GM23338 (cell line): Measurements from ENCODE around the gene ORAI1. TPM values are rescaled to one million over a fixed set of nuclear protein-coding genes. Genes with fewer than 3 reads are reported as not detected.

Source experiments
- ATAC-seq: fragments of 200-7000 bp; cut with Tn5 transposase; 3 replicates; pipeline ENCODE4 v1.9.1; 2020
- DNase-seq: peaks from one replicate; pipeline ENCODE4 v3.0.0-alpha.2; 2015; ENCODE audit warnings: low spot score
- H2AFZ ChIP-seq: fragments of 200-600 bp; sonication (generic); 2 replicates; pipeline ENCODE4 v1.8.0; 2016; ENCODE audit warnings: antibody characterized with exemption, mild to moderate bottlenecking, moderate library complexity
- H3F3A ChIP-seq: fragments of 200-600 bp; sonication (generic); replicated peaks from 2 replicates; pipeline ENCODE4 v1.8.0; 2017; ENCODE audit warnings: antibody characterized with exemption, mixed run types, low read depth
- H3K27ac ChIP-seq: fragments of 200-600 bp; sonication (generic); 2 replicates; pipeline ENCODE4 v1.6.1; 2016; ENCODE audit warnings: low read depth
- H3K27me3 ChIP-seq: fragments of 200-600 bp; sonication (generic); 2 replicates; pipeline ENCODE4 v1.8.0; 2016; ENCODE audit warnings: mild to moderate bottlenecking, mixed run types, moderate library complexity; ENCODE audit not compliant: insufficient read depth
- H3K36me3 ChIP-seq: fragments of 200-600 bp; sonication (generic); 2 replicates; pipeline ENCODE4 v1.8.0; 2016; ENCODE audit warnings: mild to moderate bottlenecking; ENCODE audit not compliant: insufficient read depth
- H3K4me1 ChIP-seq: fragments of 200-600 bp; sonication (generic); 2 replicates; pipeline ENCODE4 v1.8.0; 2016; ENCODE audit warnings: mild to moderate bottlenecking, moderate library complexity; ENCODE audit not compliant: insufficient read depth
- H3K4me2 ChIP-seq: fragments of 200-600 bp; sonication (generic); 2 replicates; pipeline ENCODE4 v1.7.1; 2017; ENCODE audit warnings: mixed run types
- H3K4me3 ChIP-seq: fragments of 200-600 bp; sonication (generic); 2 replicates; pipeline ENCODE4 v1.6.1; 2016; ENCODE audit warnings: mixed run types
- H3K79me2 ChIP-seq: fragments of 200-600 bp; sonication (generic); replicated peaks from 2 replicates; pipeline ENCODE4 v1.8.0; 2017; ENCODE audit warnings: mild to moderate bottlenecking; ENCODE audit not compliant: insufficient read depth
- H3K9me2 ChIP-seq: fragments of 200-600 bp; sonication (generic); 2 replicates; pipeline ENCODE4 v1.8.0; 2017; ENCODE audit not compliant: insufficient read depth
- H4K20me1 ChIP-seq: fragments of 200-600 bp; sonication (generic); replicated peaks from 2 replicates; pipeline ENCODE4 v1.8.0; 2017; ENCODE audit warnings: mild to moderate bottlenecking; ENCODE audit not compliant: insufficient read depth
- H3K27ac Mint-ChIP-seq: 2 replicates; pipeline ENCODE4 v1.8.0; 2020; ENCODE audit warnings: inconsistent platforms, mild to moderate bottlenecking, moderate library complexity, mixed read lengths
- H3K27me3 Mint-ChIP-seq: 3 replicates; pipeline ENCODE4 v1.8.0; 2022; ENCODE audit warnings: low read depth, mild to moderate bottlenecking, moderate library complexity, mixed read lengths, inconsistent platforms; ENCODE audit not compliant: insufficient read depth, poor library complexity
- H3K36me3 Mint-ChIP-seq: 3 replicates; pipeline ENCODE4 v1.8.0; 2021; ENCODE audit warnings: low read depth, mild to moderate bottlenecking, inconsistent platforms, moderate library complexity, mixed read lengths
- H3K4me1 Mint-ChIP-seq: 3 replicates; pipeline ENCODE4 v1.8.0; 2020; ENCODE audit warnings: mild to moderate bottlenecking, inconsistent platforms, mixed read lengths
- H3K4me3 Mint-ChIP-seq: 3 replicates; pipeline ENCODE4 v1.8.0; 2021; ENCODE audit warnings: moderate library complexity, mild to moderate bottlenecking, inconsistent platforms, mixed read lengths
- H3K9me3 Mint-ChIP-seq: 3 replicates; pipeline ENCODE4 v1.8.0; 2020; ENCODE audit warnings: moderate library complexity, mild to moderate bottlenecking, inconsistent platforms, mixed read lengths
- CREB1 ChIP-seq: fragments of 250-450 bp; sonication (Bioruptor Pico); IDR thresholded peaks from 2 replicates; pipeline ENCODE4 v1.5.0; 2020; ENCODE audit warnings: low read depth, mild to moderate bottlenecking, moderate library complexity
- ETS1 ChIP-seq: IDR thresholded peaks from 2 replicates; pipeline ENCODE4 v1.6.1; 2016; ENCODE audit warnings: antibody characterized with exemption
- EZH2phosphoT487 ChIP-seq: fragments of 200-600 bp; sonication (generic); IDR thresholded peaks from one replicate; pipeline ENCODE4 v1.8.1; 2018; ENCODE audit warnings: antibody characterized with exemption; ENCODE audit not compliant: unreplicated experiment
- JUNB ChIP-seq: IDR thresholded peaks from one replicate; pipeline ENCODE4 v1.6.1; 2016; ENCODE audit warnings: antibody characterized with exemption; ENCODE audit not compliant: unreplicated experiment
- NANOG ChIP-seq: IDR thresholded peaks from 2 replicates; pipeline ENCODE4 v1.6.1; 2016; ENCODE audit warnings: antibody characterized with exemption, borderline replicate concordance
- REST ChIP-seq: IDR thresholded peaks from one replicate; pipeline ENCODE4 v1.6.1; 2018; ENCODE audit warnings: antibody characterized with exemption; ENCODE audit not compliant: unreplicated experiment
- STAT1 ChIP-seq: IDR thresholded peaks from one replicate; pipeline ENCODE4 v1.6.1; 2016; ENCODE audit warnings: antibody characterized with exemption; ENCODE audit not compliant: unreplicated experiment
- ZNF331 ChIP-seq: fragments of 250-450 bp; sonication (Bioruptor Pico); IDR thresholded peaks from 2 replicates; pipeline ENCODE4 v1.5.0; 2020; ENCODE audit warnings: low read depth, mild to moderate bottlenecking, moderate library complexity
- ZNF462 ChIP-seq: fragments of 250-450 bp; sonication (Bioruptor Pico); IDR thresholded peaks from 2 replicates; pipeline ENCODE4 v1.5.0; 2020; ENCODE audit warnings: mild to moderate bottlenecking, moderate library complexity
- polyA plus RNA-seq: library from polyadenylated mRNA; unstranded; fragments of >200 nt; fragmentation: Nextera tagmentation; extraction: Ambion mirVana; gene quantifications from 2 replicates; pipeline ENCODE4 v1.2.1, GENCODE V29; 2016
- total RNA-seq: library from RNA; depleted of rRNA; stranded (reverse); fragments of >200 nt; shearing (Covaris generic); gene quantifications from 2 replicates; pipeline ENCODE4 v1.2.3, GENCODE V29; 2014
- TF ChIP-seq, protein P1 (sequence below), 2 experiments: fragments of 200-600 bp in 1 of 2; sonication (generic) in 1 of 2; conservative IDR thresholded peaks; 2 replicates each; pipeline versions ENCODE4 v1.5.1 to v1.6.1; 2016 to 2017; ENCODE audit warnings: antibody characterized with exemption in 2 of 2, low read depth in 2 of 2, mild to moderate bottlenecking in 2 of 2, moderate library complexity in 1 of 2

The ORAI1 gene
- total and polyA plus RNA-seq, 2 experiments from 2014 or later = 23.7 to 32.0 TPM

DNA sequence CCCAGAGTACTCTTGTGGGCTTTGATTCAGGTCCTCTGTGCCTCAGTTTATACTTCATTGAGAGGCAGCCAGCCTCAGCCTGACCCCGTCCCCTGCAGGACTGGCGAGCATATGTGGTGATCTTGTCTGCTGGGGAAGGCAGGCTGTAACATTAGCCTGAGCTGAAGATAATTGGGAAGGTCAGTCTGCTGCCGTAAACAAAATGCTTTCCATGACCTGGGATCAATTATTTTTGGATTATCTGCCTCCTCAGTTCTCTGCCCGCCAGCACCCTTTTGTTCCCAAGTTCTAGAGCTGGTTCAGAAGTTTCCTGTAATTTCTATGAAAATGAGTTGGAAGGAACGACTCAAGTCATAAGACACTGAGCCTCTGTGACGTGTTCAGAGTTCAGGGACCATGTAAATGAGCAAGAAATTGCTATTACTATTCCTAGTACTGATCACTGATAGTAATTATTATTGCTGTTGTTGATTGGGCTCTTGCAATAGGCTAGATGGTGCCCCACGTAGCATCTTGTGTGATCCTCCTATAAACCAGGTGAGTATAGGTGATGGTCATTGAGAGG is 4.5 kb downstream of the ORAI1 start (continued):
- no peak for TF ChIP-seq ZNF462 (CRISPR knock-in tag)
- TF ChIP-seq ZNF331 (CRISPR knock-in tag) = no peak
- no peak for TF ChIP-seq ETS1
- no peak for TF ChIP-seq JUNB
- no peak for TF ChIP-seq EZH2phosphoT487

GRCh38 chr12:121632069-121632970 is 6.0 kb downstream of the ORAI1 start:
- H3K27ac Mint-ChIP-seq = peak overlapping the region; percentile 77
- peak overlapping the region; percentile 4; the same call in 1 of the 3 replicates for H3K4me3 Mint-ChIP-seq
- peaks cover 15% of the 10 kb centered on the region for H3K27me3 Mint-ChIP-seq
- peaks cover 22% of the 10 kb centered on the region for H3F3A ChIP-seq
- peak; percentile 8; the same call in 2 of the 3 replicates for ATAC-seq
- H3K9me2 ChIP-seq = no peaks in the 10 kb centered on the region
- H3K4me1 ChIP-seq = peaks cover 51% of the 10 kb centered on the region
- no peaks in the 10 kb centered on the region; the same call in 1 of the 2 replicates for H3K36me3 ChIP-seq
- H3K36me3 Mint-ChIP-seq = peaks cover 35% of the 10 kb centered on the region
- no peaks in the 10 kb centered on the region for H3K27me3 ChIP-seq
- H3K4me1 Mint-ChIP-seq = peaks cover 54% of the 10 kb centered on the region
- H3K4me2 ChIP-seq = peak overlapping the region; percentile 62; the same call in 1 of the 2 replicates
- H4K20me1 ChIP-seq = peaks cover 51% of the 10 kb centered on the region
- no peaks in the 10 kb centered on the region; the same call in 2 of the 3 replicates for H3K9me3 Mint-ChIP-seq
- H3K27ac ChIP-seq = peak overlapping the region; percentile 68
- no peak overlapping the region; the same call in 1 of the 2 replicates for H3K4me3 ChIP-seq
- no peak overlapping the region for H2AFZ ChIP-seq
- H3K79me2 ChIP-seq = peaks cover 93% of the 10 kb centered on the region
- no peak for DNase-seq
- TF ChIP-seq NANOG (no peak), STAT1 (no peak), EZH2phosphoT487 (no peak), CREB1 (CRISPR knock-in tag) (no peak), REST (no peak), ZNF331 (CRISPR knock-in tag) (no peak)
- TF ChIP-seq, protein P1, sequence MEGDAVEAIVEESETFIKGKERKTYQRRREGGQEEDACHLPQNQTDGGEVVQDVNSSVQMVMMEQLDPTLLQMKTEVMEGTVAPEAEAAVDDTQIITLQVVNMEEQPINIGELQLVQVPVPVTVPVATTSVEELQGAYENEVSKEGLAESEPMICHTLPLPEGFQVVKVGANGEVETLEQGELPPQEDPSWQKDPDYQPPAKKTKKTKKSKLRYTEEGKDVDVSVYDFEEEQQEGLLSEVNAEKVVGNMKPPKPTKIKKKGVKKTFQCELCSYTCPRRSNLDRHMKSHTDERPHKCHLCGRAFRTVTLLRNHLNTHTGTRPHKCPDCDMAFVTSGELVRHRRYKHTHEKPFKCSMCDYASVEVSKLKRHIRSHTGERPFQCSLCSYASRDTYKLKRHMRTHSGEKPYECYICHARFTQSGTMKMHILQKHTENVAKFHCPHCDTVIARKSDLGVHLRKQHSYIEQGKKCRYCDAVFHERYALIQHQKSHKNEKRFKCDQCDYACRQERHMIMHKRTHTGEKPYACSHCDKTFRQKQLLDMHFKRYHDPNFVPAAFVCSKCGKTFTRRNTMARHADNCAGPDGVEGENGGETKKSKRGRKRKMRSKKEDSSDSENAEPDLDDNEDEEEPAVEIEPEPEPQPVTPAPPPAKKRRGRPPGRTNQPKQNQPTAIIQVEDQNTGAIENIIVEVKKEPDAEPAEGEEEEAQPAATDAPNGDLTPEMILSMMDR (conservative IDR thresholded peaks at IDR 0.05; ENCODE audit: low read depth in 2 of 2) = no peak
